Spleen (tissue), 7 donors: ENCODE measurements around the gene TYMP.

Experiments
- POLR2A ChIP-seq, 3 donors: fragments of 450-650 bp; IDR thresholded peaks; one replicate each; pipeline ENCODE4 v1.5.1; 2017; ENCODE audit warnings: antibody characterized with exemption in 3 of 3, mild to moderate bottlenecking in 1 of 3
- POLR2AphosphoS5 ChIP-seq, 3 donors: sonication (generic); formaldehyde crosslinking; IDR thresholded peaks; one replicate each; pipeline ENCODE4 v1.5.1; 2017; ENCODE audit warnings: antibody characterized with exemption in 3 of 3
- TF ChIP-seq, protein P1 (sequence below), 11 experiments: fragments of 200-600 bp in 7 of 11; fragments of 450-650 bp in 4 of 11; sonication (generic) in 4 of 11; IDR thresholded peaks in 8 of 11; conservative IDR thresholded peaks in 3 of 11; 1 replicate in 7 of 11; 2 replicates in 4 of 11; pipeline versions ENCODE4 v1.4.0 to v1.8.0; 2016 to 2021; ENCODE audit warnings: antibody characterized with exemption in 11 of 11, inconsistent platforms in 4 of 11, mild to moderate bottlenecking in 1 of 11
- donor health status: DM: no; HTN: no; CAD: no; lungs with moderate emphysema.
- donor health status: DM: no; HTN: no; CAD: no.
- donor health status: DM: no; HTN: no; CAD: no.

DNA sequence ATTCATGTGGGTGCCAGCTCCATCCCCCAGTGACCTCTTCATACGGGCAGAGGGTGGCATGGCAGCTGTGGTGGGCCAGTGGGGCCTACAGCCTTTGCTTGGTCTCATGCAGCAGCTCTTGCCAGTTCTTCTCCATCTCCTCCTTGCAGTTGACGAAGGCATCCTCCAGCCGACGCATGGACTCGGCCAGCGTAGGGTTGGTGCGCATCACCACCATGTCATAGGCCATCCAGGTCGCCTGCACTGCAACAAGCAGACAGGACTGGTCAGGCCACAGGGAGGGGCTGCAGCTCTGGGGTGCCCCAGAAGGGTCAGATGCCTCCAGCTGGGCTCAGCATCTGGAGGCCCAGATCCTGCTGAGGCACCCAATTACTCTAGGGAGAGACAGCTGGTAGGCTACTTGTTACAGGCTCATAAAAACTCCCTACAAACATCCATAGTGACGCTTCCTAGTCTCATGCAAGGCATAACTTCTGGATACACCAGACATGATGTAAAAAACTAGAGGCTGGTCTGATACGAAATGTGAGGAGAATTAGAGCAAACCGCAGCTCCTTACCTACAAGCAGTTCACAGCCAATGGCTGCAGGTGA, 21.4 kb upstream of the TYMP start:
- TF ChIP-seq, protein P1, sequence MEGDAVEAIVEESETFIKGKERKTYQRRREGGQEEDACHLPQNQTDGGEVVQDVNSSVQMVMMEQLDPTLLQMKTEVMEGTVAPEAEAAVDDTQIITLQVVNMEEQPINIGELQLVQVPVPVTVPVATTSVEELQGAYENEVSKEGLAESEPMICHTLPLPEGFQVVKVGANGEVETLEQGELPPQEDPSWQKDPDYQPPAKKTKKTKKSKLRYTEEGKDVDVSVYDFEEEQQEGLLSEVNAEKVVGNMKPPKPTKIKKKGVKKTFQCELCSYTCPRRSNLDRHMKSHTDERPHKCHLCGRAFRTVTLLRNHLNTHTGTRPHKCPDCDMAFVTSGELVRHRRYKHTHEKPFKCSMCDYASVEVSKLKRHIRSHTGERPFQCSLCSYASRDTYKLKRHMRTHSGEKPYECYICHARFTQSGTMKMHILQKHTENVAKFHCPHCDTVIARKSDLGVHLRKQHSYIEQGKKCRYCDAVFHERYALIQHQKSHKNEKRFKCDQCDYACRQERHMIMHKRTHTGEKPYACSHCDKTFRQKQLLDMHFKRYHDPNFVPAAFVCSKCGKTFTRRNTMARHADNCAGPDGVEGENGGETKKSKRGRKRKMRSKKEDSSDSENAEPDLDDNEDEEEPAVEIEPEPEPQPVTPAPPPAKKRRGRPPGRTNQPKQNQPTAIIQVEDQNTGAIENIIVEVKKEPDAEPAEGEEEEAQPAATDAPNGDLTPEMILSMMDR (IDR thresholded peaks at IDR 0.05 in 8 of 11, conservative IDR thresholded peaks at IDR 0.05 in 3 of 11), result no peak
- TF ChIP-seq POLR2AphosphoS5 (IDR thresholded peaks at IDR 0.05) (no peak), POLR2A (IDR thresholded peaks at IDR 0.05) (no peak)
